ENCODE results near the gene CDH23.

DNA sequence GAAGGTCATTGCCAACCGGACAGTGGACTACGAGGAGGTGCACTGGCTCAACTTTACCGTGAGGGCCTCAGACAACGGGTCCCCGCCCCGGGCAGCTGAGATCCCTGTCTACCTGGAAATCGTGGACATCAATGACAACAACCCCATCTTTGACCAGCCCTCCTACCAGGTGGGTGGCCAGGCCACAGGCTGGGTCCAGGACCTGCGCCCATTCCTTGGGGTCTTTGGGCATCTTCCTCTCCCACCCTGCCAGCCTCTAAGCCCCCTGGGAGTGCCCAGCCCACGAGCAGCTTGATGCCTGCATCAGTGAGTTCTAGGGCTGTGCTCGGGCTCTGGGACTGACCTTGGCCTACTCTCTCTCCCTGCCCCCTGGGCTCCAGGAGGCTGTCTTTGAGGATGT, 402.4 kb downstream of the CDH23 start:
- TF ChIP-seq POLR2A (IDR thresholded peaks at IDR 0.05; ENCODE audit: low read length): no peak
- TF ChIP-seq GATA1 (IDR thresholded peaks at IDR 0.05; ENCODE audit: low read depth, low read length): no peak

Measured in erythroblast (primary cell).